Hepatocyte (in vitro differentiated cells): ENCODE data around the gene ZNF581. TPM values are rescaled to one million over a fixed set of nuclear protein-coding genes. Genes with fewer than 3 reads are reported as not detected.

Experiments
- DNase-seq: peaks from one replicate; pipeline ENCODE4 v3.0.0-alpha.2; 2016; ENCODE audit warnings: low spot score
- H2AFZ ChIP-seq: fragments of 200-600 bp; sonication (generic); 2 replicates; pipeline ENCODE4 v1.6.0; 2016; ENCODE audit warnings: antibody characterized with exemption, mild to moderate bottlenecking
- H3K27ac ChIP-seq: fragments of 200-600 bp; sonication (generic); 2 replicates; pipeline ENCODE4 v1.5.1; 2016; ENCODE audit warnings: mild to moderate bottlenecking
- H3K27me3 ChIP-seq: fragments of 200-600 bp; sonication (generic); 2 replicates; pipeline ENCODE4 v1.6.1; 2016
- H3K36me3 ChIP-seq: fragments of 200-600 bp; sonication (generic); replicated peaks from 2 replicates; pipeline ENCODE4 v1.5.1; 2016; ENCODE audit warnings: low read depth; ENCODE audit not compliant: insufficient read depth
- H3K4me1 ChIP-seq: fragments of 200-600 bp; sonication (generic); 2 replicates; pipeline ENCODE4 v1.5.1; 2016; ENCODE audit warnings: mild to moderate bottlenecking, moderate library complexity; ENCODE audit not compliant: insufficient read depth
- H3K4me2 ChIP-seq: fragments of 200-600 bp; sonication (generic); 2 replicates; pipeline ENCODE4 v1.6.0; 2016
- H3K4me3 ChIP-seq: fragments of 200-600 bp; sonication (generic); 2 replicates; pipeline ENCODE4 v1.5.1; 2016; ENCODE audit warnings: mild to moderate bottlenecking
- H3K79me2 ChIP-seq: fragments of 200-600 bp; sonication (generic); 2 replicates; pipeline ENCODE4 v1.6.0; 2017; ENCODE audit warnings: mild to moderate bottlenecking
- H3K9me2 ChIP-seq: fragments of 200-600 bp; sonication (generic); replicated peaks from 2 replicates; pipeline ENCODE4 v1.6.0; 2017; ENCODE audit warnings: mild to moderate bottlenecking; ENCODE audit not compliant: insufficient read depth
- H3K9me3 ChIP-seq: fragments of 200-600 bp; sonication (generic); 2 replicates; pipeline ENCODE4 v1.5.1; 2016; ENCODE audit warnings: low read depth, mild to moderate bottlenecking
- H4K20me1 ChIP-seq: fragments of 200-600 bp; sonication (generic); 2 replicates; pipeline ENCODE4 v1.6.0; 2016; ENCODE audit warnings: mild to moderate bottlenecking; ENCODE audit not compliant: insufficient read depth, poor library complexity, severe bottlenecking
- CTCF ChIP-seq: fragments of 200-600 bp; sonication (generic); IDR thresholded peaks from 2 replicates; pipeline ENCODE4 v1.5.1; 2016; ENCODE audit warnings: antibody characterized with exemption, mild to moderate bottlenecking; ENCODE audit not compliant: poor library complexity
- EZH2 ChIP-seq: fragments of 200-600 bp; sonication (generic); IDR thresholded peaks from 2 replicates; pipeline ENCODE4 v1.6.1; 2016; ENCODE audit warnings: antibody characterized with exemption, mild to moderate bottlenecking, borderline replicate concordance
- EZH2phosphoT487 ChIP-seq: fragments of 200-600 bp; sonication (generic); IDR thresholded peaks from one replicate; pipeline ENCODE4 v1.6.1; 2018; ENCODE audit warnings: antibody characterized with exemption, mild to moderate bottlenecking, low read depth, moderate library complexity; ENCODE audit not compliant: unreplicated experiment, severe bottlenecking
- WGBS: methylation state at CpG from one replicate; pipeline ENCODE4 v1.1.6; 2016; ENCODE audit warnings: low lambda C conversion rate; ENCODE audit errors: missing lambda C conversion rate; 5-methylcytosine and 5-hydroxymethylcytosine counted together
- polyA plus RNA-seq: library from polyadenylated mRNA; unstranded; fragments of >200 nt; fragmentation: Nextera tagmentation; extraction: Ambion mirVana; gene quantifications from 2 replicates; pipeline ENCODE4 v1.2.1, GENCODE V29; 2016
- total RNA-seq: library from RNA; depleted of rRNA; stranded (reverse); fragments of >200 nt; gene quantifications from 2 replicates; pipeline ENCODE4 v1.2.3, GENCODE V29; 2014

Gene ZNF581
- total and polyA plus RNA-seq, 2 experiments from 2014 or later, result 12.2 to 22.5 TPM

- H3K27ac ChIP-seq, result peak overlapping the region; percentile 75
- DNase-seq, result peak; percentile 81
- H3K9me3 ChIP-seq, result no peaks in the 10 kb centered on the region
- H3K4me3 ChIP-seq, result no peak overlapping the region
- no peaks in the 10 kb centered on the region for H3K9me2 ChIP-seq
- H3K4me2 ChIP-seq, result peak overlapping the region; percentile 66
- peaks cover 15% of the 10 kb centered on the region for H3K4me1 ChIP-seq
- H3K27me3 ChIP-seq, result no peaks in the 10 kb centered on the region
- TF ChIP-seq CTCF (no peak), EZH2 (no peak), EZH2phosphoT487 (no peak)
- WGBS, result 72% methylated on average over 11 of the region's 11 CpGs
- H4K20me1 ChIP-seq, result peaks cover 82% of the 10 kb centered on the region
- H3K36me3 ChIP-seq, result no peaks in the 10 kb centered on the region
- H3K79me2 ChIP-seq, result peaks cover 86% of the 10 kb centered on the region
- no peak overlapping the region for H2AFZ ChIP-seq
Observed at GRCh38 chr19:55667958-55668357, 24.5 kb downstream of the ZNF581 start.

GRCh38 chr19:55668603-55669348 lies 25.3 kb downstream of the ZNF581 start:
- no peaks in the 10 kb centered on the region for H3K9me3 ChIP-seq
- peaks cover 15% of the 10 kb centered on the region for H3K4me1 ChIP-seq
- no peaks in the 10 kb centered on the region for H3K27me3 ChIP-seq
- DNase-seq, result no peak
- H2AFZ ChIP-seq, result no peak overlapping the region
- peak overlapping the region; percentile 66 for H3K4me2 ChIP-seq
- WGBS, result 97% methylated on average over 27 of the region's 30 CpGs
- H3K4me3 ChIP-seq, result no peak overlapping the region
- peaks cover 82% of the 10 kb centered on the region for H4K20me1 ChIP-seq
- no peaks in the 10 kb centered on the region for H3K36me3 ChIP-seq
- H3K27ac ChIP-seq, result peak overlapping the region; percentile 75
- H3K79me2 ChIP-seq, result peaks cover 86% of the 10 kb centered on the region
- no peak for TF ChIP-seq CTCF
- TF ChIP-seq EZH2phosphoT487, result no peak
- no peak for TF ChIP-seq EZH2
- no peaks in the 10 kb centered on the region for H3K9me2 ChIP-seq

- Histone ChIP-seq H3K79me2 (peaks cover 83% of the 10 kb centered on the region), H3K27ac (no peak overlapping the region), H4K20me1 (peaks cover 76% of the 10 kb centered on the region), H3K4me3 (no peak overlapping the region), H3K9me2 (no peaks in the 10 kb centered on the region), H2AFZ (no peak overlapping the region), H3K4me2 (no peak overlapping the region), H3K9me3 (no peaks in the 10 kb centered on the region), H3K27me3 (no peaks in the 10 kb centered on the region), H3K4me1 (peaks cover 19% of the 10 kb centered on the region), H3K36me3 (no peaks in the 10 kb centered on the region)
- 90% methylated on average over 33 of the region's 43 CpGs for WGBS
- TF ChIP-seq EZH2phosphoT487, result no peak
- TF ChIP-seq EZH2, result no peak
- no peak for TF ChIP-seq CTCF
- no peak for DNase-seq
Observed at GRCh38 chr19:55669418-55670279, 26.2 kb downstream of the ZNF581 start.
